ENCODE measurements around the gene CLEC2D.
"Not testable (repeated sequence)": the region's sequence is repeated elsewhere in the genome, so short reads cannot be mapped to it uniquely, and the experiment has no call there.

CLEC2D gene

DNA sequence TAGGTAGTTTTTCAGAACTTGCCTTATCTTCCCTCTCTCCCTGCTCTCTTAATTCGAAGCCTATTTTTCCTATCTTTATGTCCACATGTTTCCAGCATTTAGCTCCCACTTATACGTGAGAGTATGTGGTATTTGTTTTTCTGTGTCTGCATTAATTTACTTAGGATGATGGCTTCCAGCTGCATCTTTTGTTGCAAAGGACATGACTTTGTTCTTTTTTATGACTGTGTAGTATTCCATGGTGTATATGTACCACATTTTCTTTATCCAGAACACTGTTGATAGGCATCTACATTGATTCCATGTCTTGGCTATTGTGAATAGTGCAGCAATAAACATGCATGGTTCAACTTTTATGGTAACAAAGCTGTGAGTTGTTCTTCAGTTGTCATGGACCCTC is 7.8 kb upstream of the CLEC2D start:
- DNase-seq = no peak

DNA sequence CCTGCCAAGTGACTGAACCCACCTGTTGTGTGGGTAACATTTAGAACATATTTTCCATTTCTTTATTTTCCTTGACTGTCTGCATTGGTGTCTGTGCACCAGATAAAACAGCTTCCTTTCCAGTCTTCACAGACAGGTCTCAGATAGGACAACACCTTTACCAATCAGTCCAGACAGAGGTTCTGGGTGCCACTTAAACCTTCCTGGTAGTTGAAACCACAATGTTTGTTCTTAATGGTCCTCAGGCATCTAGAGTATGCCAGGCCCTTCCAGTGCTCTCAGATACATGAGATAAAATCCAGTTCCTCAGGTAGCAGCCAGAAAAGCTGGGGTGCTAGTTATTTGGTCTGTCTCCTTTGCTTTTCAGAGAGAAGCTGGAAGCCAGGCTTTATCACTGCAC is 7.0 kb upstream of the CLEC2D start:
- DNase-seq = no peak

DNA sequence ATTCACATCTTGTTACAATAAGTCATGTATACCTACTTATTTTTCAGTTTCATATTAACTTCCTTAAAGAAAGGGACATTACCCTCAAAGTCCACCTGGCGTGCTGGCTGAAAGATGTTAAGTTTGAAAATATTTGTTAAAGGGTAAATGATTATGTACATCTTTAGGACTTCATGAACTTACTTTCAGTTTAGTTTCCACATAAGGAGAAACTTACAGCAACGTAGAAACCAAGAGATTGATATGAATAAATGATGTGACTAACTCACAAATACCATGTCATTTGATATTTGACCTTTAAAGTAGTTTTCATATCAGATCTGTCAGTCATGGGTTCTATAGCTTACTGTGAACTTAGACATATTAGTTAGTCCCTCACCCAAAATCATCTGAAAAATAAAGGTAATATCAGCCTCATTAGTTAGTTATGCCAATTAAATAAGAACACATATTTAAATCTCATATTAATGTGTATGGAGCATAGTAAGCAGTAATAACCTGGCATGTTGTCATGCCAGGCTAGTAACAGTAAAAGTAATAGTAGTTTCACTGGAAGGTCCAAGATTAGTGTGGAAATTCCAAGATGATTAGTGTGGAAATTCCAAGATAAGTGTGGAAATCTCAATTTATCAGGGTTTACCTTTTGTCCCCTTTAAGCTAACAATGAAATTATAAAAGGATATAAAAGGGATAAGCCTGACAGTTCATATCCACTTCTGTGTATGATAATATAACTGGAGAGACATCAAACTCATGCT is 1.9 kb upstream of the CLEC2D start:
- DNase-seq = no peak

DNA sequence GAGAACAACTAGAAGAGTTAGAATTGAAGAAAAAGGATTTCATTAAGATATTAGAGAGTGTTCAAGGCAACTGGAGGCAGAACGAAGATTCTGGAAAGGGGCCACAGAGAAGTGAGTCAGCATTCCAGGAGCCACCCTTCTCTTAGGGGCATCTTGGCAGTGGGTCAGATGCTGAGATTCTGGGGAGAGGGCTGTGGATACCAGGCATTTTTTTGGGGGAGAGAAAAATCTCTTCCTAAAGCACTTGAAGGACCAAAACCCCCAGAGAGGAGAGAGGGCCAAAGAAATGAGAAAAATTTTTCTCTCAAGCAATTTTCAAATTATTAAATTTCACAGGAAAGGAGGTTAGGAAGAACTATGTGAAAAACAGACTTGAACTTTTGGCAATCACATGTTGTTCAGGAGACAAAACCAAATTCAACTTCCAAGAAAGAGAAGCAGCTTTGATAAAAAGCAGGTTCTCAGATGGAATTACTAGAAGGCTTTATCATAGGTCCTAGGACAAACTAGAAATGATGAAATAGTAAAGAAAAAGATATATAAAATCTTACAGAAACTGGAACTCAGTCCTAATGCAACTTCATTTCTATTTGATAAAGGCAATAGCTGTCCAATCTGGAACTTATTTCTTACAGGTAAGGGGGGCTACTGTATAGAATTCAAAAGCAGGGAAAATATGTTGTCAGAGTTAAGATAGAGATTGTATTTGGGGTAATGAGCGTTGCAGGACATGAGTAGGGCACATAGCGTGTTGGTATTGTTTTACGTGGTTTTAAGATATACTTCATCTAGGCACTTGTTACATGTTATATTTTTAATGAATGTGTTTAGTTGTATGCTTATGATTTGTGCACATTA is 1.1 kb upstream of the CLEC2D start:
- no peak for DNase-seq

DNA sequence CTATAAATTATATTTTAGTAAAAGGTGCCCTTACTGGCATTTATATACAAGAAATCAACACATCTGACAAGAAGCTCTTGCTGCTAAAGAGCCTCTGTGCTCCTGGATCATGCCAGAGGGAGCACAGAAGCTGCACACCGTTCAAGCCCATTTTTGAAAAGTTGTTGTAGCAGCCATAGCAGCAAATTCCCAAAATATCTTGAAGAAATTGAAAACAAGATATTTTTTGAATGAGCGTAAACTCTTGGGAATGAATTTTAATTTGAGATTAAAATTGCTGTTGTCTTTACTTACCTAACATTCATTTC is 540 bp upstream of the CLEC2D start:
- DNase-seq = no peak

DNA sequence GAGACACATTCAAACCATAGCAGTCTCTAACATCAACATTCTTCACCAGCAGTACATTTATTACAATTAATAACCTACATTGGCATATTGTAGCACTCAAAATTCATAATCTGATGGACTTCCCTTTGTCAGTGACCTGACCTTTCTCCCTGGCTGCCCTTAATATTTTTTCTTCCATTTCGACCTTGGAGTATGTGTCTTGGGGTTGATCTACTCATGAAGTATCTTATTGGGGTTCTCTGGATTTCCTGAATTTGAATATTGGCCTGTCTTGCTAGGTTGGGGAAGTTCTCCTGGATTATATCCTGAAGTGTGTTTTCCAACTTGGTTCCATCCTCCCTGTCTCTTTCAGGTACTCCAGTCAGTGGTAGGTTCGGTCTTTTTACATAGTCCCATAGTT is 2.8 kb downstream of the CLEC2D start:
- DNase-seq = not testable (repeated sequence)

DNA sequence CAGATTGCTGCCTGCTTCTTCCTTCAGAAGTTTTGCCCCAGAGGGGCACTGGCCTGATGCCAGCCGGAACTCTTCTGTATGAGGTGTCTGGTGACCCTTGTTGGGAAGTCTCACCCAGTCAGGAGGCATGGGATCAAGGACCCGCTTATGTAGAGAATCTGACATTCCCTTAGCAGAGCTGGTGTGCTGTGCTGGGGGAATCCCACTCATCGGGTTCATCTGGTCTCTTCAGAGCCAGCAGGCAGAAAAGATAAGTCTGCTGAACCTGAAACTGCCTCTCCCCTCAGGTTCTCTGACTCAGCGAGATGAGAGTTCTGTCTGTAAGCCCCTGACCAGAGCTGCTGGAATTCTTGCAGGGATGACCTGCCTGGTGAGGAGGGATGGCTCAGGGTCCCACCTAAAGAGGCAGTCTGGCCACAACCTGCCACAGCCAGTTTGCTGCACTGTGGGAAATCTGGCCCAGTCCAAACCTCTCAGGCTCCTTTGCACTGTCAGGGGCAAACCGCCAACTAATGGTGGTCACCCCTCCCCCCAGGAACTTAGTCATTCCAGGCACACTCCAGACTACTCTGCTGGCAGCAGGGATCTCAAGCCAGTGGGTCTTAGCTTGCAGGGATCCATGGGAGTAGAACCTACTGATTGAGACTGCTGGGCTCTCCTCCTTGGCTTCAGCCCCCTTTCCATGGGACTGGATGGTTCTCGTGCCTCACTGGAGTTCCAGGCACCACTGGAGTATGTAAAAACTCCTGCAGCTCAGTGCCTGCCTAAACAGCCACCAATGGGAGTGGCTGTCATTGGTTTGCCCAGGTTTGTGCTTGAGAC is 4.1 kb downstream of the CLEC2D start:
- DNase-seq = no peak

DNA sequence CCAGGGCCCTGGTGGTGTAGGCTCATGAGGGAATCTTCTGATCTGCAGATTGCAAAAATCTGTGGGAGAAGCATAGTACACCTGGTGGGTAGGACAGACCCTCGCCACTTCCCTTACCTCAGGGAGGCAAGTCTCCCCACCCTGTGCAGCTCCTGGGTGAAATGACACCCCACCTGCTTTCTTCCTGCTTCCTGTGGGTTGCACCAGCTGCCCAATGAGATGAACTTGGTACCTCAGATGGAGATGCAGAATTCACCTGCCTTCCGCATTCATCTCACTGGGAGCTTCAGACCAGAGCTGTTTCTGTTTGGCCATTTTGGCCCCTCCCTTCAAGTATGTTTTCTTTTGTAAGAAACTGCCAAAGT is 4.7 kb downstream of the CLEC2D start:
- no peak for DNase-seq

DNA sequence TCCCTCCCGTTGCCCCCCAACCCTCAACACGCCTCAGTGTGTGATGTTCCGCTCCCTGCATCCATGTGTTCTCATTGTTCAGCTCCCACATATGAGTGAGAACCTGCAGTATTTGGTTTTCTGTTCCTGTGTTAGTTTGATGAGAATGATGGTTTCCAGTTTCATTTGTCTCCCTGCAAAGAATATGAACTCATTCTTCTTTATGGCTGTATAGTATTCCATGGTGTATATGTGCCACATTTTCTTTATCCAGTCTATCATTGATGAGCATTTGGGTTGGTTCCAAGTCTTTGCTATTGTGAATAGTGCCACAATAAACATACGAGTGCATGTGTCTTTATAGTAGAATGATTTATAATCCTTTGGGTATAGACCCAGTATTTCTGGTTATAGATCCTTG is 13.0 kb downstream of the CLEC2D start:
- DNase-seq = not testable (repeated sequence)

DNA sequence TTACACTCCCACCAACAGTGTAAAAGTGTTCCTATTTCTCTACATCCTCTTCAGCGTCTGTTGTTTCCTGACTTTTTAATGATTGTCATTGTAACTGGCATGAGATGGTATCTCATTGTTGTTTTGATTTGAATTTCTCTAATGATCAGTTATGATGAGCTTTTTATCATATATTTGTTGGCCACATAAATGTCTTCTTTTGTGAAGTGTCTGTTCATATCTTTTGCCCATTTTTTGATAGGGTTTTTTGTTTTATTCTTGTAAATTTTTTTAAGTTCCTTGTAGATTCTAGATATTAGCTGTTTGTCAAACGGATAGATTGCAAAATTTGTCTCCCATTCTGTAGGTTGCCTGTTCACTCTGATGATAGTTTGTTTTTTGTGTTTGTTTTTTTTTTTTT is 13.4 kb downstream of the CLEC2D start:
- DNase-seq = not testable (repeated sequence)

DNA sequence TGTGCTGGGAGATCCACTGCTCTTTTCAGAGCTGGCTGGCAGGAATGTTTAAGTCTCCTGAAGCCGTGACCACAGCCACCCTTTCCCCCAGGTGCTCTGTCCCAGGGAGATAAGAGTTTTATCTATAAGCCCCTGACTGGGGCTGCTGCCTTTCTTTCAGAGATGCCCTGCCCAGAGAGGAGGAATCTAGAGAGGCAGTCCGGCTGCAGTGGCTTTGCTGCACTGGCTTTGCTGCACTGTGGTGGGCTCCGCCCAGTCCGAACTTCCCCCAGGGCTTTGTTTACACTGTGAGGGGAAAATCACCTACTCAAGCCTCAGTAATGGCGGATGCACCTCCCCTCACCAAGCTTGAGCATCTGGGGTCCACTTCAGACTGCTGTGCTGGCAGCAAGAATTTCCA is 15.9 kb downstream of the CLEC2D start:
- not testable (repeated sequence) for DNase-seq

DNA sequence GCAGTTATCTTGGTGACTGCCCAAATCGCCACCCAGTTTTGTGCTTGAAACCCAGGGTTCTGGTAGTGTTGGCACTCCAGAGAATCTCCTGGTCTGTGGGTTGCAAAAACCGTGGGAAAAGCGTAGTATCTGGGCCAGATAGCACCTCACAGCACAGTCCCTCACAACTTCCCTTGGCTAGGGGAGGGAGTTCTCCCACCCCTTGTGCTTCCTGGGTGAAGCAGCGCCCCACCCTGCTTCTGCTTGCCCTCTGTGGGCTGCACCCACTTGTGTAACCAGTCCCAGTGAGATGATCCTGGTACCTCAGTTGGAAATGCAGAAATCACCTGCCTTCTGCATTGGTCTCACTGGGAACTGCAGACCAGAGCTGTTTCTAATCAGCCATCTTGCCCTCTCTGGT is 16.4 kb downstream of the CLEC2D start:
- no peak for DNase-seq

DNA sequence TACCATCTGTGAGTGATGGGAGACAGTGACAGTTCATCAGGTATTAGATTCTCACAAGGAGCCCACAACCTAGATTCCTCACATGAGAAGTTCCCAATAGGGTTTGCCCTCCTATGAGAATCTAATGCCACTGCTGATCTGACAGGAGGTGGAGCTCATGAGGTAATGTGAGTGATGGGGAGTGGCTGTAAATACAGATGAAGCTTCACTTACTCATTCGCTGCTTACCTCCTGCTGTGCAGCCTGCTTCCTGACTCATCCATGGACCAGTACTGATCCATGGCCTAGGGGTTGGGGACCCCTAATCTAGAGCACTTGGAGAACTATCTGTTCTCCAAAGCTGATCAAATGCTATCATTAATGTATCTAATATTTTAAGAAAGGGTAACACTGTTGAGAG is 17.7 kb downstream of the CLEC2D start:
- DNase-seq = no peak

DNA sequence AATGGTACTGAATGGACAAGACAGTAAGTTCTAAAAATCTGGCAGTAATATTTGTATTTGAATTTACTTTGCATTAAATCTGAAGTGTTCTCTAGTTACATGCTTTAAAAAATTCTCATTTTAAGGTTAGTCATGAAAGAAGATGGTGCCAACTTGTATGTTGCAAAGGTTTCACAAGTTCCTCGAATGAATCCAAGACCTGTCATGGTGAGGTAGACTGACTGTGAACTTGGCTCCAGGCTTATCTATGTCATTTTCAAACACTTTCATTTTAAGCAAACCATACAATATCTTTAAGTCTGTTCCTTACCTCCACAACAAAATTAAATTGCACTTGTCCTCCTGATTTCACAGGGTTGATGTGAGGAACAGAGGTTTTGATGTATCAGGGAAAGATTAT is 23.4 kb downstream of the CLEC2D start:
- DNase-seq = no peak

DNA sequence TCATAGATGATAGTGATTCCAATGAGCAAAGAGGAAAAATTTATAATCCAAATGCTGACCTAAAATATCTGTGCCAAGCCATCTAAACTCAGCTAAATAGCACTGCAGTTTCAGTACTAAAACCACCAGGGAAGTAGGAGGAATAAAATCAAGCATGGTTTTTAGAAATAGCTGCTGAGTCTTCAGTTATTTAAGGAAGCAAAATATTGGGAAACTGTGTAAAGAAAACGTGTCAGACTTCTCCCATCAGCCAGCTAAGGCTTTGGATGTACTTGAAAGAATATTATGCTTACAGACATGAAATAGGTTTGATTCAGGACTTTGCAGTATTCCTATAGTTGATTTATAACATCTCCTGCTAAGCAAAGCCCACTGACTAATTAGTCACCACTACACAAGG is 24.7 kb downstream of the CLEC2D start:
- DNase-seq = no peak

DNA sequence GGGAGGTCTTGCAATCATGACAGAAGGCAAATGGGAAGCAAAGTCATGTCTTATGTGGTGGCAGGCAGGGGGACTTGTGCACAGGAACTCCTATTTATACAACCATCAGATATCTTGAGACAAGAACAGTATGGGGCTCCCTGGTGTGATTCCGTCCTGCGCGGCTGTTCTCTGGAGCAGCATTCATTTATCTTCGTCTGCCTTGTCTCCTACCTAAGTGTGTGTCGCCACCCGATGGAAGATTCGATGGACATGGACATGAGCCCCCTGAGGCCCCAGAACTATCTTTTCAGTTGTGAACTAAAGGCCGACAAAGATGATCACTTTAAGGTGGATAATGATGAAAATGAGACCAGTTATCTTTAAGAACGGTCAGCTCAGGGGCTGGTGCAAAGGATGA is 25.6 kb downstream of the CLEC2D start:
- not testable (repeated sequence) for DNase-seq

DNA sequence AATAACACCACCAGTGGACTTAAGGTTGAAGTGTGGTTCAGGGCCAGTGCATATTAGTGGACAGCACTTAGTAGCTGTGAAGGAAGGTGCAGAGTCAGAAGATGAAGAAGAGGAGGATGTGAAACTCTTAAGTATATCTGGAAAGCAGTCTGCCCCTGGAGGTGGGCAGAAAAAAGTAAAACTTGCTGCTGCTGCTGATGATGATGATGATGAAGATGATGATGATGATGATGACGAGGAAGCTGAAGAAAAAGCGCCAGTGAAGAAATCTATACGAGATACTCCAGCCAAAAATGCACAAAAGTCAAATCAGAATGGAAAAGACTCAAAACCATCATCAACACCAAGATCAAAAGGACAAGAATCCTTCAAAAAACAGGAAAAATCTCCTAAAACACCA is 26.1 kb downstream of the CLEC2D start:
- not testable (repeated sequence) for DNase-seq

DNA sequence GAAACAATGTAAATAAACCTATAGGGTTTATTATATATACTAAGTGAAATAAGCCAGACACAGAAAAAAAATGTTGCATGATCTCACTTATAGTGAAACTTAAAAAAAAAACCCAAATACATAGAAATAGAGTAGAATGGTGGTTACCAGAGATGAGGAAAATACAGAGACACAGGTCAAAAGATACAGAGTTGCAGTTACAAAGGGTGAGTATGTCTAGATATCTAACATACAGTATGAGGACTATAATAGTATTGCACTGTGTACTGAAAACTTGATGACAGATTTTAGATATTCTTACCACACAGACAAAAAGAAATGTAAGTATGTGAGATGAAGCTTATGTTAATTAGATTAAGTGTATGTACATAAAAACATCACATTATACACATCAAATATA is 28.1 kb downstream of the CLEC2D start:
- no peak for DNase-seq

DNA sequence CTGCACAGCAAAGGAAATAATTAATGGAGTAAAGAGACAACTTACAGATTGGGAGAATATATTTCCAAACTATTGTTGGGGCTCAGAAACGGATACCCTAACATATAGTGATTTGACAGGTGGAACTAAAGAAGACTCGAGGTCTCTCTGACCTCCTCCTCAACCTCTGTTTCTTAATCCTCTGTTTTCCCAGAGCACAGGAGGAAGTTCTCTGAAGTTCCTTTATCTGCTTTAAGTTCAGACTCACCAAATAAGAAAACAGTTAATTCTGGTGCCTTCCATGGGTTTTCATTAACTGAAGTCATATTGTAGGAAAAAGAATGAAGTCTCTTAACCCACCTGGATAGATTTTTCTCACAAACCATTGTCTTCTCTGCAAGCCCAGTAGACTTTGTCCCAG is 29.2 kb downstream of the CLEC2D start:
- no peak for DNase-seq

DNA sequence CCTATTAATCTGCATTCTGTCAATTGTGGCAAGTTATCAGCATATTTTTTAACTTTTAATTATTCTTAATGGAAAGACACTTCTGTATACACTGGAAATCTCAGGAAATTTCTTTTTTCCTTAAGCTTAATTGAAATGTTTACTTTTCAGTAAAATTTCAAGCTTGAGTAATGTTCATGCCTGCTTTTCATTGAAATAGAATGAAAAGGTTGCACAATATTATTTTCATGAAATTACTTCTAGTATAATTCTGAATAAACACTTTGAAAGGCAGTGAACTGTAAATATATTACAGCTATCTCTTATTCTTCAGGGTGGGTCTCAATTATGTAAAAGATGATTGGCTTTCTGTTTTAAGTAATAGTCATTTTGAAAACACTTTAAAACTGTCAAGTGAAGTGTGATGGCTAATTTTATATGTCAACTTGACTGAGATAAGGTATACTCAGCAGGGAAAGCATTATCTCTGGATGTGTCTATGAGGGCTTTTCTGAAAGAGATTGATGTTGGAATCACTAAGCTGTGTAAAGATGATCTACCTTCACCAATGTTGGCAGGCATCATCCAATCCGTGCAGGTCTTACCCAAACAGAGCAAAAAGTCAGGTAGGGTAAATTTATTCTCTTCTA is 29.9 kb downstream of the CLEC2D start:
- no peak for DNase-seq

DNA sequence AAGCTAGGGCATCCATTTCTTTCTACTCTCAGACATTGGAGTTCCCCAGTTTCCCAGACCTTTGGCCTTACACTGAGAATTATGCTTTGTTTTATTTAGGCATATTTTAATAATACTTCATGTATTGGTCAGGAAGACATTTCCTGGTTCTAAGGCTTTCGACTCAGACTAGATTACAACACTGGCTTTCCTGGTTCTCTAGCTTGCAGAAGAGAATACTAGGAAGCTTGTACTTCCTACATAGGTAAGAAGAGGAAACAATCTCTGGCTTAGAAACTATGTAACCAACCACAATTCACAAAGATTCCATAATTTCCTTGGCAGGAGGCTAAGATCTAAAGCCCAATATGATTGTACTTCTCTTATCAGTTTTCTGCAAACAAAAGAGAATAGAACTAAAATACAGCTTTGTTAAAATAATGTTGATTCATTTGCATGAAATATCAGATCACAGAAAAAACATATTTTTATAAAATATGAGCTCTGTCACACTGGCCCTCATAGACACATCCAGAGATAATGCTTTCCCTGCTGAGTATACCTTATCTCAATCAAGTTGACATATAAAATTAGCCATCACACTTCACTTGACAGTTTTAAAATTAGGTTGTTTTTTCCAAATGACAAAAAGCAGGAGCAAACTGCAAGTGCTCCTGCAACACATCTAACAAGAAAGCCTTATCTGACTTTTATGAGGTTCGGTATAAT is 30.5 kb downstream of the CLEC2D start:
- no peak for DNase-seq

DNA sequence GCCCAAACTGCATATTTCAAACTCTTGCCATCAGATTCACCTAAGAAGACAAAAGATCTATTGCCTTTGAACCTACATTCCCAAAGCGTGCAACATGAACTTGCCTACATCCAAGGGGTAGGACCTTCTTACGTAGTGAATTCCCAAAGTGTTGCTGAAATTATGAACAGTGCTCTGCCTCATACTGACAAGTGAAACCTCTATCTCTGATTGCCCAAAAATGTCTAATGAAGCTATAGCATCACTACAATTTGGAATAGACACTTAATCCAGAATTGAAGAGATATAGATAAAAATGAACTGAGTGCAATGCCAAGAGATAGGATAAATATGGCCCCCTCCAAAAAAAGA is 31.1 kb downstream of the CLEC2D start:
- no peak for DNase-seq
